BJ (cell line): ENCODE measurements around the gene SEBOX. TPM values are rescaled to one million over a fixed set of nuclear protein-coding genes. Genes with fewer than 3 reads are reported as not detected.

ENCODE experiments used
- CTCF ChIA-PET: fragments of 350-600 bp; formaldehyde crosslinking; extraction: SDS; loops from one replicate; lab custom pipeline; 2021; ENCODE audit warnings: antibody characterized with exemption, inconsistent platforms; lab: Yijun Ruan, JAX
- POLR2A ChIA-PET: fragments of 300-600 bp; sonication (Branson Sonifier 250); formaldehyde crosslinking; extraction: SDS; loops from one replicate; lab custom pipeline; 2021; ENCODE audit warnings: antibody characterized with exemption; lab: Charles Lee
- DNase-seq: peaks from one replicate; pipeline ENCODE4 v3.0.0-alpha.2; 2011; ENCODE audit warnings: low read depth
- H3K27me3 ChIP-seq: 2 replicates; pipeline ENCODE4 v1.6.0; 2011; ENCODE audit warnings: low read length; ENCODE audit not compliant: control insufficient read depth, insufficient read depth
- H3K36me3 ChIP-seq: 2 replicates; pipeline ENCODE4 v1.5.1; 2011; ENCODE audit warnings: low read length; ENCODE audit not compliant: control insufficient read depth, insufficient read depth
- H3K4me3 ChIP-seq: 2 replicates; pipeline ENCODE4 v1.5.1; 2011; ENCODE audit warnings: low read depth, mild to moderate bottlenecking, control low read depth, low read length
- CTCF ChIP-seq: IDR thresholded peaks from 2 replicates; pipeline ENCODE4 v1.5.1; 2011; ENCODE audit warnings: low read depth, mild to moderate bottlenecking, control low read depth, inconsistent platforms, low read length, moderate library complexity; ENCODE audit not compliant: insufficient read depth
- polyA plus RNA-seq: library from polyadenylated mRNA; depleted of rRNA; stranded (reverse); fragments of >200 nt; gene quantifications from 2 replicates; pipeline ENCODE4 v1.2.3, GENCODE V29; 2011

Gene SEBOX
- polyA plus RNA-seq, 1 experiment, result not detected

- ChIA-PET CTCF (interaction anchor here (0.6 kb wide), 1 partner anchor 11 kb away, joined by 4 read pairs; the partner anchor contains the start of gene SLC46A1), POLR2A (interaction anchor here (0.7 kb wide), 1 partner anchor 60 kb away, joined by 6 read pairs; the partner anchor contains the start of gene TNFAIP1)
- TF ChIP-seq CTCF, result no peak
- no peak for DNase-seq
- no peaks in the 10 kb centered on the region for H3K27me3 ChIP-seq
- no peak overlapping the region for H3K4me3 ChIP-seq
- H3K36me3 ChIP-seq, result peaks cover 10% of the 10 kb centered on the region
Observed at GRCh38 chr17:28395426-28395825, 30.4 kb upstream of the SEBOX start.

GRCh38 chr17:28394337-28395116 lies 29.5 kb upstream of the SEBOX start:
- Histone ChIP-seq H3K36me3 (peaks cover 13% of the 10 kb centered on the region), H3K4me3 (no peak overlapping the region), H3K27me3 (no peaks in the 10 kb centered on the region)
- ChIA-PET POLR2A (interaction anchor here (0.7 kb wide), 1 partner anchor 59 kb away, joined by 6 read pairs; the partner anchor contains the start of gene TNFAIP1), CTCF (interaction anchor here (0.6 to 1.2 kb wide), 2 partner anchors 12 to 22 kb away, joined by 3 to 4 read pairs; partner anchors contain the start of gene SLC46A1)
- no peak for TF ChIP-seq CTCF
- DNase-seq, result no peak

DNA sequence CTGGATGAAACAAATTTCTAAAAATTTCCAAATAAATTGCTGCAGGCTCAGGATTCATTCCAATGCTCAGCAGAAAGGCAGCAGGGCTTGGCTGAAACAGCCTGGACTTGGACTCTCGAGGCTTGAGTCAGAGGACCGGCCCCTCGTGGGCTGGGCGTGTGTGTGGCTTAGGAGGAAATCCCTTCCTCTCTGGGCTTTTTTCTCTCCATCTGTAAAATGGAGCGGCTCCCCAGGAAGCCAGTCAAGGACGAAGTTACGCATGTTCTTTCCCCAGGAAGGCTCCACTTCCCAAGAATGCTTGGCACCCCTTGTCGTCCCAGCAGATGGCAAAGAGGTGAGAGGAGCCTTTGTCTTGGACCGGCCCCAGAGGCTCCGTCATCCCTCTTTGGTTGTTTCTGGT lies 27.5 kb upstream of the SEBOX start:
- POLR2A ChIA-PET, result no interaction called here
- TF ChIP-seq CTCF, result no peak
- H3K4me3 ChIP-seq, result no peak overlapping the region
- DNase-seq, result no peak
- peaks cover 10% of the 10 kb centered on the region for H3K36me3 ChIP-seq
- H3K27me3 ChIP-seq, result no peaks in the 10 kb centered on the region
- CTCF ChIA-PET, result no interaction called here

DNA sequence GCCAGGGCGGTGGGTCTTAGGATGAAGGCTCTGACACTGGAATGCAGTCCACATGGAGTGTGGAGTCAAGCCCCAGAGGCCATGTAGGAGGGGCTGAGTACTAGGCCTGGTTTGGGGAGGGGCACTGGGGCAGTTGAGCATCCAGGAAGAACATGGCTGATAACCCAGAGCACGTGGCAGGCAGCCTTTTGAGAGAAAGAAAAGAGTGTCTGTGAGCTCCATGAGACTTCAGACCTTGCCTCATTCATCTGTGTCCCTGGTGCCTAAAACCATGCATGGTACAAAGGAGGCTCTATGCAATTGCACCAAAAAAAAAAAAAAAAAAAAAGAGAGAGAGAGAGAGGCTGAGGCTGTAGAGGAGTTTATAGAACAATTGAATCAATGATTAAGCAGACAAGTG lies 26.4 kb upstream of the SEBOX start:
- ChIA-PET POLR2A (no interaction called here), CTCF (interaction anchor here (0.9 kb wide), 1 partner anchor 25 kb away, joined by 3 read pairs; no protein-coding TSS in a partner anchor)
- no peak for TF ChIP-seq CTCF
- no peak for DNase-seq
- H3K27me3 ChIP-seq, result no peaks in the 10 kb centered on the region
- peaks cover 10% of the 10 kb centered on the region for H3K36me3 ChIP-seq
- H3K4me3 ChIP-seq, result no peak overlapping the region

- ChIA-PET CTCF (interaction anchor here (0.9 kb wide), 1 partner anchor 26 kb away, joined by 3 read pairs; no protein-coding TSS in a partner anchor), POLR2A (no interaction called here)
- Histone ChIP-seq H3K4me3 (no peak overlapping the region), H3K36me3 (peaks cover 10% of the 10 kb centered on the region), H3K27me3 (no peaks in the 10 kb centered on the region)
- no peak for TF ChIP-seq CTCF
- no peak for DNase-seq
Observed at GRCh38 chr17:28390984-28391383, 26.0 kb upstream of the SEBOX start.
